KG1 (cell line): Measurements from ENCODE around the gene POLR1H.

Source experiments
- DNase-seq: peaks from one replicate; lab custom pipeline; 2025; lab: John Stamatoyannopoulos, UW

Gene POLR1H

GRCh38 chr6:30096829-30097228 lies 35.8 kb downstream of the POLR1H start:
- DNase-seq: no peak

- DNase-seq: no peak
These were observed 37.1 kb downstream of the POLR1H start for GRCh38 chr6:30097902-30098768.

DNA sequence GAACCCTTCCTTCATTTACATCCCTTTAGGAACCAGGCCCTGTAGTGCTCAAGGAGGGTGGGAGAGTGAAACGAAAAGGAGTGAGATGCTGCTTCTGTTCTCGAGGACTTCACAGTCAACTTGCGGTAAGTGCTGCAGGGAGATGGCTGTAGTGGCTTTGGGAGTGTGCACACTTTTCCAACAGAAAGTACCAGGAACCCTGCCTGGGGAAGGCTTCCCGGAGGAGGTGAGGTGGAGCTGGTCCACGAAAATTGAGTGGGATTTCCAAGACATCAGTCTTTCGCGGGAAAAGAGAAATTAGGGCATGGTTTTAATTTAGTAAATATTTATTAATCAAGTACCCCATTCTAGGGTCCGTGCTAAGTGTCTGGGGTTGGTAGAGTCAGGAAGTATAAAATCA lies 39.1 kb downstream of the POLR1H start:
- DNase-seq: no peak

- no peak for DNase-seq
These were observed 39.7 kb downstream of the POLR1H start for GRCh38 chr6:30100585-30101443.

DNA sequence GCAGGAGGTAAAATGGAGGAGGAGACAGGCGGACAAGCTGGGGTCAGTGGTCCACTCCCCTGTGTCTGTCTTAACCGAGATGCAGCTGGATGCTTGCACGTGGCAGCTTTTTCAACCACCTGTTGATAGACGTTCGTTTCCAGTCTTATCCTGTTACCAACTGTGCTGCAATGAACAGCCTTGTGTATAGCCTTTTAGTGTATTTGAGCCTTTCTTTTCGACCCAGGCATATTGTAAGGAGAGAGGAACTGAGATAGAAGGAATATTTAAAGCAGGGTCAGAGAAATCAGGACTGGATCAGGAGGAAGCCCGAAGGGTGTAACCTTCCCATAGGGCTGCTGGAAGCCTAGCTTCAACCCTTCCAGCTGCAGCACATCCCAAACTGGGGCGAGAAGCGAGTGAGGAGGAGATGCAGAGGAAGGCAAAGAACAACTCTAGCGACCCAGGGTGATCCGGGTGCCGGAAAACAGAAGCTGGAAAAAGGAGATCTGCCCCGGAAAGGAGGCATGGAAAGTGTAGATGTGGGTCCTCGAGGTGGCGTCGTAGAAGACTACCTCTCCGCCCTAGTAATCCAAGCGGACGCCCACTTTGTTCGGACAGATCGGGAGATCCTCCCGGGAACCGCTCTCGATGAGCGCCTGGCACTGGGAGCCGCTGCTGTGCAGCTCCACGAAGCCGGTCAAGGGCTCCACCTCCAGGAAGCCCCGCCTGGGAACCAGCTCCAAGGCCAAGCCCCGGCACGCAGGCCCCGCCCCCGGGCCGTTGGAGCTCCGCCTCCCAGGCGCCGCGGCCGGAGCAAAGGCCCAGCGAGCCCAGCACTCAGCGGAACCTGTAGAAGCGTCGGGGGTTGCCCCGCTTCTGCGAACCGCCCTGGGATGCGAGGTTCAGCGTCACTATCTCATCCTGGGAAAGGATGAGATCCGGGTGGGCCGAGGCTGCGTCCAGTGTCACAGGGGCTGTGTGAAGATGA lies 40.7 kb downstream of the POLR1H start:
- DNase-seq: no peak

- no peak for DNase-seq
These were observed 41.4 kb downstream of the POLR1H start for GRCh38 chr6:30102414-30102969.

DNA sequence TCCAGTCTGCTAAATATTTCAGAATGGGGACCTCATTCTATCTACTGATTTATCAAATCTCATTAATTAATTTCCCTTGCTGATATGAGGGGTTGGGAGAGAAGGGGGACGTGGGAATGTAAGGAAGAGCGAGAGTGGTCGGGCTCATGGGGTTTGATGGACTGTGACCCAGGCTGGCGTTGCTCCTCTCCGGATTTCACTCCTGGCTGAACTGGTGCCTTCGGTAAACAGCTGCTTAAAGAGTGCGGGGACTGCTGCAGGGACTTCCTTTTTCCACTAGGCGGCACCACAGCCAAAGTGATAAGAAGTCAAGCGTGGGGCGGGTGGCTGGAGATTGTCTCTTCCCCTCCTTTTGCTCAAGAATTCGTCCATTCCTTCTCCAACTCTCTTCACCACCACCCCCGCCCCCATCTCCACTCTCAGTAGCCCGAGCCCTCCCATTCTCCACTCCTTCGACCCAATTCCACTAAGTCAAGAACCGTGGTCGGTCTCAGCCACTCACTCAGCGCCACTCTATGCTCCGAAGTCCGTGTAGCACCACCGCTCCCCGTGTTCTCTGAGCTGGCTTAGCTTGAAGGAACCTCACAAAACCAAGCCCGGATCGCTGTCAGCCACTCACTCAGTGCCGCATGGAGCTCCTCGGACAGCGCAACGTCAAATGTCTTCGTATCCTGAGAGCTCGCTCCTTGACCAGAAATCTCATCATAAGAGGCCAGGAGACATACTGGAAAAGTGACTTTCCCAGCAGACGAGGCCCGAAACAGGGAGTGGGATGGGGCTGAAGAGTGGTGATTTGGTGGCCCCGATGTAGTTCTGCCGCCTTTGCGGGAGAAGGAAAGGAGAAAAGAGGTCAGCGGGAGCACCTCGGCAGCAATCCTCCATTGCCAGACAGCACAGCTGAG lies 42.2 kb downstream of the POLR1H start:
- peak; percentile 55 for DNase-seq

- no peak for DNase-seq
These were observed 42.8 kb downstream of the POLR1H start for GRCh38 chr6:30103872-30104179.

GRCh38 chr6:30104661-30105060 lies 43.6 kb downstream of the POLR1H start:
- no peak for DNase-seq

DNA sequence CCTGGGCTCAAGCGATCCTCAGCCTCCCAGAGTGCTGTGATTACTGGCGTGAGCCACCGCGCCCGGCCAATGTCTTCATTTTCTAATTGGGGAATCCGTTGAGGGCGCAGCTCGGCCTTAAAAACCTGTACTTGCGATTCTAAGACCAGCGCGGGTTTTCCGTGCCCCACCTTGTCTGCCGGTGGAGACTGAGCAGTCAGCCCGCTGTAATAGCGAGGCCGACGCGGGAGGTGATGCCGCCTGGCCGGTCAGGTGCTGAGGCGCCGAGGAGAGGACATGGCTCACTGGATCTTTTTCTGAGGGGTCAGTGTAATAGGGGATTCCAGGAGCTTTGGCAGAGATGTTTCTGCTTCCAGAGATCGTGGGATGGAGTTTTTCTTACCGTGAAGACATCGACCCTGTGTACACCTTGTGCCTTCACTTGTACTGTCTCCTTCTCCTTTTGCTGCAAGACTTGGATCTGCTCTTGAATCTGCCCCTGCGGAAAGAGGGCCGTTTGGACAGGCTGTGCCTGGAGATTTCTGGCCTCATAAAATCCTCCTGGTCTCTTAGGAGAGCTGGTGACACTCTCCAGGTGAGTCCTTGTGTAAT lies 50.3 kb downstream of the POLR1H start:
- no peak for DNase-seq

GRCh38 chr6:30112402-30112994 lies 51.4 kb downstream of the POLR1H start:
- no peak for DNase-seq

DNA sequence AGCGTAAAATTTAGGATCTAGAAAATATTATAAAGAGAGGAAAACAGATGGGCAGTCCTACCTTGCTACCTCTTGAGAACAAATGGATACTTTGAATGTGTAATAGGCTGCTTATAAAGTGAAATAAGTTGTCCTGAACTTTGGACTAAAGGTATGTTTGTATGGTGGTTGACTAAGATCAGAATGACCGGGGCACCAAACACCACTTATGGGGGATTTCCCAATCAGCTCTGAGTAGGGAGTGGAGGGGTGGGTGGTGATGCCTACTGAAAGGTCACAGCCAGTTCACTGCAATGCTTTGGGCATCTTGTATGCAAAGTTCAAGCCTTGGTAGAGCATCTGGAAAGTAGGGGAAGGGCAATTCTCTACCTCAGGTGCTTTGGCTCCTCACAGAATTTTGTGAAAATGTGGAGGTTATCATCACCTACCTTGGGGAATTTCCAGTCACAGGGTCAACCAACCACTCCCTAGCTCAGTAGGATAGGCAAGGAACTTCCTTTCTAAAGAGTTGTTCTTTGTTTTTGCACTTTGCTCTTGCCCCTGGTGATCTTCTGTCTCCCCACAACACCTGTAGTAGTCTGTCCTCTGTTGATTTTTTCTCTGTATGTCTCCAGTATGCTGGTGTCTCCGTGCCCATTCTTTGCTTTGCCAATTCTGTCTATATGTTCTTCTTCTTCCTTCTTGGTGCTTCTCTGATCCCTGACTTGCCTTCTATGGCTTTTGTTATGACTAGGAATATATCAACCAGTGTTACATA lies 52.1 kb downstream of the POLR1H start, which contains the start of gene TRIM31:
Gene TRIM31, minus strand, starts transcription at position 88 of the 757 bp plus-strand sequence. CDS start 285 bp downstream, outside the sequence.
- no peak for DNase-seq

- no peak for DNase-seq
These were observed 52.8 kb downstream of the POLR1H start for GRCh38 chr6:30113841-30114240.
